Measurements from ENCODE around the gene ST8SIA5.

Gene ST8SIA5

DNA sequence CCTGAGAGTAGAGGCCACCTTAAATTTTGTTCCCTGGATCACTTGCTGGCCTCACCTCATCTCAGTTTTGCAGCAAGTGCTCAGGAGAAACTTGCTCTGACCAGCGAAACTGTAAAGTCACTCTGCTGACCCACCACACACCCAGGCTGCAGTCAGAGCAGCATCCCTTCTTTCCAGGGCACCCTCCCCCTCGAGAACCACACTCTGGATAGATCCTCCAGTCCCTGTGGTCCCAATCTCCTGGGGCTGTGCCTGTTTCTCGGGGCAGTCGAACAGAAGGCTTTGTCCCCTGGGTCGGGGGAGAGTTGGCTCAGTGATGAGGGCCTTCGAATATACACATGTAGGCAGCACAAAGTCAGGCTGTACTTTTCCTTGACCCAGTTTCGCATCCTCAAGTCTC lies 18.4 kb downstream of the ST8SIA5 start:
- DNase-seq = no peak

- no peak for DNase-seq
Measured at GRCh38 chr18:46736736-46737135, 20.1 kb downstream of the ST8SIA5 start.

DNA sequence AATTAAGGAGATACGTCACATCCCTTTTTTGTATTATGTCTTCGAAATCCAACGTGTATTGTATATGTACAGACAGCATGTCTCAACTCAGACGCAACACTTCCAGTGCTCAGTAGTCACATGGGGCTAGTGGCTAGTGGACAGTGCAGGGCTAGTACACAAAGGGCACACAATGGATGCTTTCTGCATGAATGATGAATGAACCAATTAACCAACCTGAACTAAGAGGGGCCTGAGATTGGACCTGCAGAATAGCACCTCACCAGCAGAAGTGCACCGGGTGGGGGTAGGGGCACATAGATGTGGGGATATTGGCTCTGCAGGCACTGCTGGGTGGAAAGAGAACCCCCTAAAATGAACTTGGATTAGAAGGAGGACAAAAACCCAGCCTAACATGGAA lies 20.7 kb downstream of the ST8SIA5 start:
- DNase-seq = no peak

DNA sequence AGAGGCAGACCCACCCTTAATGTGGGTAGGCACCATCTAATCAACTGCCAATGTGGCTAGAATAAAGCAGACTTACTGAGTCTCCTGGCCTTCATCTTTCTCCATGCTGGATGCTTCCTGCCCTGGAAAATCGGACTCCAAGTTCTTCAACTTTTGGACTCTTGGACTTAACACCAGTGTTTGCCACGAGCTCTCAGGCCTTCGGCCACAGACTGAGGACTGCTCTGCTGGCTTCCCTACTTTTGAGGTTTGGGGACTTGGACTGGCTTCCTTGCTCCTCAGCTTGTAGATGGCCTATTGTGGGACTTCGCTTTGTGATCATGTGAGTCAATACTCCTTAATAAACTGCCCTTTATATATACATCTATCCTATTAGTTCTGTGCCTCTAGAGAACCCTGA lies 21.9 kb downstream of the ST8SIA5 start:
- no peak for DNase-seq

DNA sequence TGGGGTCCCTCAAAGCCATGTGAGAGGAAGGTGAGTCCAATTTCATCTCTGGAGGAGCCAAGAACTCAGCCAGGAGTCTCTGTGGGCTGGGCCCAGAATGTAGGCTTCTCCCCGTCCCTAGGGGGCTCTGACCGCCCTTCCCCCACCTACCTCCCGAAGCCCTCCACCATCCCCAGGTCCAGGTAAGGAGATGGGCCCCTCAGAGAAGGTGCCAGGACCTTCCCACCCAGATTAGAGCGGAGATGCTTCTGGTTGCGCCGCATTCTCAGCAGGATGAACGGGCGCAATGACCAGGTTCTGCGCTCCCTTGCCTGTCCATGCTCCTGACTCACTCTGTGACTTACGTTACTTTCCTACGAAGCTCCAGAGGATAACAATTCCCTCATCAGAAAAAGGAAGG lies 23.0 kb downstream of the ST8SIA5 start:
- no peak for DNase-seq

DNA sequence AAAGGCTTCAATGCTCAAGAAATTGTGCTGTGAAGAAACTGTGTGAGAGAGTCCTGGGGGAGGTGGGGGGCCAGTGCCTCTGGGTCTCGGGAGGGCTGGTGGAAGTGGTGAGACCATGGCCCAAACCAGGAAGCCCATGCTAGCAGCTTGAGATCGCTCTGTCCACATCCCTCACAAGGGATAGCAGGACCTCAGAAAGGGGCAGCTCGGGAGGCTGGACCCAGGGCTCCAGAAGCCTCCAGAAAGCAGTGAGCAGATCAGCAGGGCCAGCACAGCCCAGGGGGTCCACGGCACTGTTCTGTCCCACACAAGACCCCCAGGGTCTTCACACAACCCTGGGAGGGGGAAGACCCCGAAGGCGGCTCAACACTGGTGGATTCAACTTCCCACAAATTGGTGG lies 24.1 kb downstream of the ST8SIA5 start:
- DNase-seq = no peak

GRCh38 chr18:46732201-46732600 lies 24.7 kb downstream of the ST8SIA5 start:
- no peak for DNase-seq

GRCh38 chr18:46731316-46731715 lies 25.5 kb downstream of the ST8SIA5 start:
- DNase-seq = no peak

GRCh38 chr18:46728219-46728930 lies 28.5 kb downstream of the ST8SIA5 start:
- no peak for DNase-seq

GRCh38 chr18:46727177-46727576 lies 29.7 kb downstream of the ST8SIA5 start:
- DNase-seq = no peak

- DNase-seq = no peak
Measured at GRCh38 chr18:46725310-46725709, 31.5 kb downstream of the ST8SIA5 start.

DNA sequence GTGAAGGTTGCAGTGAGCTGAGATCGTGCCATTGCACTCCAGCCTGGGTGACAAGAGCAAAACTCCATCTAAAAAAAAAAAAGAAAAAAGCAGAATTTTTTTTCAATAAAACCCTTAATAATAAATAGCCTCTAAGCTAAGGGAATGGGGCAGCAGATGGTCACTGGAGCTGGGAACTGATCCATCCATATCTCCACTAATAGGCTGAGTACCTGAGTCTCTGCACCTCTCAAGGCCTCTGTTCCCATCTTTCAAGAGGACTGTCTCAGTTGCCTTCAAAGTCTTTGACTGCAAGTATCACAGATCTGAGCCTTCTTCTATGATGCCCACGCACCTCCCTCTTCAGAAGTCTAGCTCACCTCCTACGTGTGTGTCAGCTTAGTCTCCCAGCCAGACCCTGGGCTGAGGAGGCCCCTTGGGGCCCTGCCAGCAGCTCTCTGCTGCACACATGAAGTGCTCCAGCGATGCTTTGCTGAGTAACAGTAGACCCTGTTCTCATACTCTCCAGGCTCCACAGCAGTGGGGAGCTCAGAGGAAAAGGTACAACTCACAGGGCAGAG lies 32.9 kb downstream of the ST8SIA5 start:
- no peak for DNase-seq

DNA sequence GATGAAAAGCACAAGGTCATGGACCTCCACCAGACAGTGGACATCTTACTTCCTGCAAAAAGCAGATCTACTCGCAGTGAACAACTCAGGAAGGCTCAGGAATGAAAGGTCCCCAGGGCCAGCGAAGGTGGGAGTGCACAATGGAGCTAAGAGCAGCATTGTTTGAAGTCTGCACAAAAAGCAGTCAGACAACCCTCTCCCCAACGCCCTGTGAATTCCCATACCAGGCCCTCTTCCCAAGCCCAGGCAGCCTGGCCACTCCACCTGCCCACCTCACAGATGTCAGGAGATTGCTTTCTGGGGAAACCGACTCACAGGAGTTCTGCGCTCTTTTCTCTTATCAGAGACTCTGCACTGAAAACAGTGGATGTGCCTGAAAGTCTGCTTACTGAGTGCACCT lies 34.8 kb downstream of the ST8SIA5 start:
- DNase-seq = no peak

DNA sequence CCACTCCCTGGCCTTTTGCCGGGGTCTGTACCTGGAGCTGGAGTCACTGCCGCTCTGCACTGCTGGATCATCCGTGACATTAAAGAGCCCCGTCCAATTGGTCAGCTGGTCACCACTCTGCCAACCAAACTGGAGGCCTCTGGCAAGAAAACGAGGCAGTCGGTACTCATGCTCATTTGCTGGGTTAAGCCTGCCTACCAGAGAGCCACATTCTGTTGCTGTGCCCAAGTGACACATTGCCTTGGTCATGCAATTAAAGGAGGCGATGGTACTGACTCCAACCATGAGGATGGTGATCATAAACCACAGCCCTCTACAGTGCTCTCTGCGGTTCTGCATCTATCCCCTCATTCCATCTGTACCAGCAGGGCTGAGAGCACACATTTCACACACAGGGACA lies 35.5 kb downstream of the ST8SIA5 start:
- no peak for DNase-seq

DNA sequence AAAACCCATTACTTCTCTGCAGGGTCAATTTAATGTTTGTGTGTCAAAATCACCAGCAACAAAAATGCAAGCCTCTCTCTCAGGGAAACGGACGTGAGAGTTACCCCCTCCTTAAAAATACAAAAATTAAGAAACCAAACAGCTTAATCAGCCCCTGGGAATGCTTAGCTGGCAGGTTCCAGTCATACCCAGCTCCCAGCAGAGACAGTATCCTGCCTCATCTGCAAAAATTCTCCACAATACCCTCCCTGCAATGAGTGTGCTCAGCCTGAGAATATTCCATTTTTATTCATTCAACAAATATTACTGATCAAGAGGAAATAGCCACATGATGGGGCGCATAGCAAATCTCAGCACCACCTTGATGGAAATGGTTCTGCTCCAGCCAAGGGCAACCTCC lies 36.3 kb downstream of the ST8SIA5 start:
- DNase-seq = no peak

GRCh38 chr18:46720092-46720491 lies 36.8 kb downstream of the ST8SIA5 start:
- no peak for DNase-seq

DNA sequence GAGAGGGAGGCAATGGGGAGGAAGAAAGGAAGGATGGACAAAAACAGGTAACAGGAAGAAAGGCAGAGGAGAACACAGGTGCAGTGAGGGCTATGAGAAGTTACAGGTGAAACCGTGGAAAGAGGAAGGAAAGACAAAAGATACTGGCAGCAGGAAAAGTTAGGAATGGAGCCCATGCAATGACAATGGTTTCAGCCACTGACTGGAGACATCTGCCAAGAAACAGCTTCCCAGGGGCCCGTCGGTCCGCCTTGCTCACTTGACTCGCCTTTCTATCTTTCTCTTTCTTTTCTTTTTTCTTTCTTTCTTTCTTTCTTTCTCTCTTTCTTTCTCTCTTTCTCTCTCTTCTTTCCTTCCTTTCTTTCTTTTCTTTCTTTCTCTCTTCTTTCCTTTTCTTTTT lies 37.5 kb downstream of the ST8SIA5 start:
- DNase-seq = no peak

GRCh38 chr18:46718501-46719341 lies 38.1 kb downstream of the ST8SIA5 start:
- DNase-seq = no peak

GRCh38 chr18:46716827-46717226 lies 40.0 kb downstream of the ST8SIA5 start:
- no peak for DNase-seq

DNA sequence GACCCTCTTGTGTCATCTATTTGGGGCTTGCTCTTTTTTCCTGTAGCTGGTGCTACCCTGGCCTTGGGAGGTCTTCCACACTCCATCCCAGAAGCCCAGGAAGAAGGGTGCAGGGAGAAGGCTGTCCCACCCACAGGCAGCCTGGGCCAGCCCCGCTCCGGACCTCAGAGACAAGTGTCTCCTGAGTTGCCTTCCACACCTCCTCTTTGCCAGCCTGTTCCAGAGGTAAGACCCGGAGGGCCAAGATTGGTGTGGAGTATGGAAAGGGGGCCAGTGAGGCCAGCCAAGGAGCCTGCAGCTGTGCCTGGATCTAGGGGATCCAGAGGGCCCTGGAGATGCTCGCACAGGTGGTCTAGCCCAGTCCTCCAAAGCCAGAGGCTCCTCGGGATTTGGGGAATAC lies 40.5 kb downstream of the ST8SIA5 start:
- no peak for DNase-seq

GRCh38 chr18:46715062-46715461 lies 41.8 kb downstream of the ST8SIA5 start:
- no peak for DNase-seq

DNA sequence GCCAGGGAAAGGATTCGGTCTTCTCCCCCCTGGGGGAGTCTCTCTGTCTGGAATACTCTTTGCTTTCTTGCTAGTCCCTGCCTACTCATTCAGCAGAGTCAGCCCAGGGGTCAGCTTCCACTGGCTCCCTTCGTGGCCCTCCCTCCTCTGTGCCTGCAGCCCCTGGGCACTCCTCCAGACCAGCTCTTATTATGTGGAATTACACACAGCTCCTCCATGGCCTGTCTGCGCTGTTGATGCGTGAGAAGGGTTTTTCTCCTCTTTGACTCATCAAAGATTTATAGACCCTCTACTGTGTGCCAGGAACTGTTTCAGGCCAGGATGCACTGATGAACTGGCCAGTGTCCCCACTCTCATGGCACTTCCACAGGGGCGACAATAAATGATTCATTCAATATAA lies 44.4 kb downstream of the ST8SIA5 start:
- no peak for DNase-seq

GRCh38 chr18:46711444-46711863 lies 45.4 kb downstream of the ST8SIA5 start:
- no peak for DNase-seq

DNA sequence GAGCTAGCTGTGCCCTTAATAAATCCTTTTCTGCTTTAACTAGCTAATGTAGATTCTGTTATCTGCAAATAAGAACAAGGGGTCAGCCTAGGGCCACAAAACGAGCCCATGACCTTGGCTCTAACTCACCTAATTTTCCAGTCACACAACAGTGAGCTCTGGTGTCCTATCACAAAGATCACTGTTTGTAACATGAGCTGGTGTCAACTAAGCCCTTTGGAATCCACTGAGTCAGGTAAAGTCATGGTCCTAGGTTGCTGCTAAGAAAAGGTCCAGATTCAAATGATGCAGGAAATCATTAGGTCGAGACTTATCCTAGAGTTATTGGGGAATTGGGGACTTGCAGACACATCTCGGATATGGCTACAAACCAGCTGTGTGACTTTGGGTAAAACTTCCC lies 49.9 kb downstream of the ST8SIA5 start:
- no peak for DNase-seq
